Tibial nerve (tissue), 4 donors: ENCODE measurements around the gene ZBTB12. TPM values are rescaled to one million over a fixed set of nuclear protein-coding genes. Genes with fewer than 3 reads are reported as not detected.
A peak's percentile ranks its signal among the peaks of the same experiment; 100 is the strongest.
"Not testable (repeated sequence)": the region's sequence is repeated elsewhere in the genome, so short reads cannot be mapped to it uniquely, and the experiment has no call there.

ENCODE experiments used
- DNase-seq, 2 donors: peaks; one replicate each; pipeline ENCODE4 v3.0.0-alpha.2; 2019; ENCODE audit warnings: low spot score in 2 of 2
- H3K27ac ChIP-seq, 4 donors: fragments of 200-600 bp; sonication (generic) in 3 of 4; one replicate each; pipeline ENCODE4 v1.5.1; 2017 to 2019; ENCODE audit warnings: mild to moderate bottlenecking in 1 of 4
- H3K27me3 ChIP-seq, 2 donors: fragments of 200-600 bp; sonication (generic) in 1 of 2; one replicate each; pipeline versions ENCODE4 v1.5.1 to v1.6.0; 2017 to 2019
- H3K36me3 ChIP-seq, 3 donors: fragments of 200-600 bp; sonication (generic); one replicate each; pipeline ENCODE4 v1.5.1; 2018 to 2019
- H3K4me1 ChIP-seq, 4 donors: fragments of 200-600 bp; sonication (generic) in 3 of 4; one replicate each; pipeline ENCODE4 v1.5.1; 2017 to 2019
- H3K4me3 ChIP-seq, 4 donors: fragments of 200-600 bp; sonication (generic) in 3 of 4; one replicate each; pipeline ENCODE4 v1.5.1; 2017 to 2019; ENCODE audit warnings: mild to moderate bottlenecking in 1 of 4, moderate library complexity in 1 of 4
- H3K9me3 ChIP-seq, 4 donors: fragments of 200-600 bp; sonication (generic) in 3 of 4; one replicate each; pipeline ENCODE4 v1.5.1; 2017 to 2019
- EP300 ChIP-seq, 2 donors: sonication (generic); formaldehyde crosslinking; IDR thresholded peaks; one replicate each; pipeline ENCODE4 v1.6.1; 2017; ENCODE audit warnings: antibody characterized with exemption in 2 of 2, mild to moderate bottlenecking in 1 of 2
- POLR2A ChIP-seq, 2 donors: fragments of 450-650 bp; IDR thresholded peaks; one replicate each; pipeline ENCODE4 v1.6.1; 2017; ENCODE audit warnings: antibody characterized with exemption in 2 of 2, mild to moderate bottlenecking in 2 of 2, moderate library complexity in 2 of 2
- WGBS, 2 donors: methylation state at CpG; one replicate each; pipeline ENCODE4 v1.1.5; 2018; 5-methylcytosine and 5-hydroxymethylcytosine counted together
- total RNA-seq, 4 donors: library from RNA; depleted of rRNA; stranded (reverse); fragments of >200 nt; gene quantifications; one replicate each; pipeline ENCODE4 v1.1.0, GENCODE V29; 2016
- TF ChIP-seq, protein P1 (sequence below), 5 experiments: fragments of 200-600 bp in 3 of 5; fragments of 450-650 bp in 2 of 5; sonication (generic) in 3 of 5; IDR thresholded peaks; one replicate each; pipeline ENCODE4 v1.5.1; 2016 to 2019; ENCODE audit warnings: antibody characterized with exemption in 5 of 5, mild to moderate bottlenecking in 3 of 5, moderate library complexity in 2 of 5

The ZBTB12 gene
- total RNA-seq, 4 donors from 2014 or later = 0.63 to 3.5 (median 2.9) TPM

DNA sequence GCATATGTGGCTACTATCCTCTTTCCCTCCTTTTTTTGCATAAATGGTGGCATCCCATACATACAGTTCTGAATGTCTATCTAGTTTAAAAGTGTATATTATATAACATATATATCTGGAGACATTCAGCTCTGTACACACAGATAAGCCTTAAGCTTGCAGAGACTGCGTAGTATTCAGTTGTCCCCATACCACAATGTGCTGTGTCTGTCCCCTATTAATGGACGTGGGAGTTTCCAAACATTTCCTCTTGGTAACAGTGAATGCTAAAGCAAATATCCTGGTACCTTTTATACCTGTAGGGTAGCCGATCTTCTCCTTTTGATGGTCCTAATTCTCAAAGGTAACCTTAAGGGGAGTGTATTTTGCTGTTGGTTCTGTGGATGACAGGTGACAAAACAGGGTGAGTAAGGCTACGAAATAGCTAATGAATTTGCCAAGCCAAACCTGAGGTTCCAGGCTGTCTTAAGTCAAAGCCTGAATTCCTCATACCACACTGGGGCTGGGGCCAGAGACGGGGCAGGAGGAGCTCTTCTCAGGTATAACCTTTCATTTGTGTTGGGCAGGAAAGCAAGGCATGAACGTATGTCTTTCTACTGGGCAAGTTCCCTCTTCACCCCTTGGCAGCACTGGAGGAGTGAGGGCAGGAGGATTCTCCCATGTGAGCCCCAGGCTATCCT is 17.9 kb upstream of the ZBTB12 start:
- 79 to 84% methylated on average over 6 of the region's 6 CpGs for WGBS, 2 donors
- no peaks in the 10 kb centered on the region for H3K4me1 ChIP-seq
- H3K36me3 ChIP-seq = no peaks in the 10 kb centered on the region
- H3K27ac ChIP-seq = no peak overlapping the region
- H3K27me3 ChIP-seq = no peaks in the 10 kb centered on the region
- no peak overlapping the region for H3K4me3 ChIP-seq
- H3K9me3 ChIP-seq = no peaks in the 10 kb centered on the region
- no peak for DNase-seq
- TF ChIP-seq EP300 (IDR thresholded peaks at IDR 0.05) (no peak), POLR2A (IDR thresholded peaks at IDR 0.05) (no peak)
- TF ChIP-seq, protein P1, sequence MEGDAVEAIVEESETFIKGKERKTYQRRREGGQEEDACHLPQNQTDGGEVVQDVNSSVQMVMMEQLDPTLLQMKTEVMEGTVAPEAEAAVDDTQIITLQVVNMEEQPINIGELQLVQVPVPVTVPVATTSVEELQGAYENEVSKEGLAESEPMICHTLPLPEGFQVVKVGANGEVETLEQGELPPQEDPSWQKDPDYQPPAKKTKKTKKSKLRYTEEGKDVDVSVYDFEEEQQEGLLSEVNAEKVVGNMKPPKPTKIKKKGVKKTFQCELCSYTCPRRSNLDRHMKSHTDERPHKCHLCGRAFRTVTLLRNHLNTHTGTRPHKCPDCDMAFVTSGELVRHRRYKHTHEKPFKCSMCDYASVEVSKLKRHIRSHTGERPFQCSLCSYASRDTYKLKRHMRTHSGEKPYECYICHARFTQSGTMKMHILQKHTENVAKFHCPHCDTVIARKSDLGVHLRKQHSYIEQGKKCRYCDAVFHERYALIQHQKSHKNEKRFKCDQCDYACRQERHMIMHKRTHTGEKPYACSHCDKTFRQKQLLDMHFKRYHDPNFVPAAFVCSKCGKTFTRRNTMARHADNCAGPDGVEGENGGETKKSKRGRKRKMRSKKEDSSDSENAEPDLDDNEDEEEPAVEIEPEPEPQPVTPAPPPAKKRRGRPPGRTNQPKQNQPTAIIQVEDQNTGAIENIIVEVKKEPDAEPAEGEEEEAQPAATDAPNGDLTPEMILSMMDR (IDR thresholded peaks at IDR 0.05) = no peak

DNA sequence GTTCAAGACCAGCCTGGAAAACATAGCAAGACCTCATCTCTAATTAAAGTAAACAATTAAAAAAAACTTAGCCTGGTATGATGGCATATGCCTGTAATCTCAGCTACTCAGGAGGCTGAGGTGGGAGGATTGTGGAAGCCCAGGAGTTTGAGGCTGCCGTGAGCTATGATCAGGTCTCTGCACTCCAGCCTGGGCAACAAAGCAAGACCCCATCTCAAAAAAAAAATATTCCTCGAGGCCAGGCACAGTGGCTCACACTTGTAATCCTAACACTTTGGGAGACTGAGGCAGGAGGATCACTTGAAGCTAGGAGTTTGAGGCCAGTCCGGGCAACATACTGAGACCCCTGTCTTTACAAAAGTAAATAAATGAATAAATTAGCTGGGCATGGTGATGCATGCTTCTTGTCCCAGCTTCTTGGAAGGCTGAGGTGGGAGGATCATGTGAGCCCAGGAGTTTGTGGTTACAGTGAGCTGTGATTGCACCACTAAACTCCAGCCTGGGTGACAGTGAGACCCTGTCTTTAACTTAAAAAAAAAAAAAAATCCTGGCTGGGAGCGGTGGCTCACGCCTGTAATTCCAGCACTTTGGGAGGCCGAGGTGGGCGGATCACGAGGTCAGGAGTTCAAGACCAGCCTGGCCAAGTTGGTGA is 16.3 kb upstream of the ZBTB12 start:
- no peaks in the 10 kb centered on the region for H3K4me1 ChIP-seq
- no peaks in the 10 kb centered on the region for H3K36me3 ChIP-seq
- no peak overlapping the region for H3K27ac ChIP-seq
- no peaks in the 10 kb centered on the region for H3K9me3 ChIP-seq
- TF ChIP-seq EP300 (IDR thresholded peaks at IDR 0.05) (no peak), POLR2A (IDR thresholded peaks at IDR 0.05) (no peak)
- TF ChIP-seq, protein P1 (IDR thresholded peaks at IDR 0.05) = no peak
- 80 to 86% methylated on average over 8 of the region's 8 CpGs for WGBS, 2 donors
- no peaks in the 10 kb centered on the region for H3K27me3 ChIP-seq
- H3K4me3 ChIP-seq = no peak overlapping the region
- DNase-seq = no peak

DNA sequence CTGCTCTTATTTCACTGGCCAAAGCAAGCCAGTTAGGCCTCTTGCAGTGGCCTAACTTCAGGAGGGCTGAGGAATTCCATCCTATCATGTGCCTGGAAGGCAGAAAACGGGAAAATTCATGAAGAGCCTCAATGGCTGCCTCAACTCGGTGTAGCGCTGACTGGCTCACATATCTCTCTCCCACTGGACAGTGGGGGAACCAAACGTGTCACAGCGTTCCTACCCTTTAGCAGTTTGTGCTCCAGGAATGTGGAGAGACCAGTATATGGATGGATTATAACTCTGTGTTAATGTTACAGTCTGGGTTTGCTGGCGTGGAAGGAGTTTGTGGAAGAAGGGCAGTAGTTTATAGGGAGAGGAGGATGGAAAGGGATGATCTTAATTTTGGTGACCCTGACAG is 13.9 kb upstream of the ZBTB12 start:
- Histone ChIP-seq H3K4me3 (no peak overlapping the region), H3K4me1 (peaks cover 0 to 4% (median 0%) of the 10 kb centered on the region in 4 donors), H3K27ac (no peak overlapping the region), H3K9me3 (no peaks in the 10 kb centered on the region), H3K27me3 (no peaks in the 10 kb centered on the region), H3K36me3 (no peaks in the 10 kb centered on the region)
- 77 to 86% methylated on average over 6 of the region's 6 CpGs for WGBS, 2 donors
- DNase-seq = no peak
- TF ChIP-seq POLR2A (IDR thresholded peaks at IDR 0.05) = no peak
- no peak for TF ChIP-seq EP300 (IDR thresholded peaks at IDR 0.05)
- TF ChIP-seq, protein P1 (IDR thresholded peaks at IDR 0.05) = no peak

DNA sequence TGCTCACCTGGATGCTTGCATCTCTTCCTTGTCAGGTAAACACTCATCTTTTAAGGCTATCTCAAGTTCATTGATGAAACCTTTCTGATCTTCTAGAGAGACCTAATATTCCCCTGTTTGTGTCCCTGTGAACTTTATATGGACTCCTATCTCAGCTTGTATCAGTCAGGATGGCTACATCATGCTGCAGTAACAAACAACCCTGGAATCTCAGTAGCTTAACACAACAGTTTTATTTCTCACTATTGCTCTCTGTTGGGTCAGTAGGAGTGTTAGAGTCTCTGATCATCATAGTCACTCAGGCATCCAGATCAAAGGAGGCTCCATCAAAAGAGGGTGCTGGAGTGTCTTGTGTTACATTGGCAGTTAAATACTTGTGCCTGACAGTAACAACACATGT is 13.5 kb upstream of the ZBTB12 start:
- Histone ChIP-seq H3K27me3 (no peaks in the 10 kb centered on the region), H3K9me3 (no peaks in the 10 kb centered on the region), H3K27ac (no peak overlapping the region), H3K36me3 (no peaks in the 10 kb centered on the region), H3K4me3 (no peak overlapping the region), H3K4me1 (peaks cover 0 to 4% (median 0%) of the 10 kb centered on the region in 4 donors)
- TF ChIP-seq EP300 (IDR thresholded peaks at IDR 0.05) = no peak
- TF ChIP-seq, protein P1 (IDR thresholded peaks at IDR 0.05) = no peak
- no peak for TF ChIP-seq POLR2A (IDR thresholded peaks at IDR 0.05)
- no peak for DNase-seq

DNA sequence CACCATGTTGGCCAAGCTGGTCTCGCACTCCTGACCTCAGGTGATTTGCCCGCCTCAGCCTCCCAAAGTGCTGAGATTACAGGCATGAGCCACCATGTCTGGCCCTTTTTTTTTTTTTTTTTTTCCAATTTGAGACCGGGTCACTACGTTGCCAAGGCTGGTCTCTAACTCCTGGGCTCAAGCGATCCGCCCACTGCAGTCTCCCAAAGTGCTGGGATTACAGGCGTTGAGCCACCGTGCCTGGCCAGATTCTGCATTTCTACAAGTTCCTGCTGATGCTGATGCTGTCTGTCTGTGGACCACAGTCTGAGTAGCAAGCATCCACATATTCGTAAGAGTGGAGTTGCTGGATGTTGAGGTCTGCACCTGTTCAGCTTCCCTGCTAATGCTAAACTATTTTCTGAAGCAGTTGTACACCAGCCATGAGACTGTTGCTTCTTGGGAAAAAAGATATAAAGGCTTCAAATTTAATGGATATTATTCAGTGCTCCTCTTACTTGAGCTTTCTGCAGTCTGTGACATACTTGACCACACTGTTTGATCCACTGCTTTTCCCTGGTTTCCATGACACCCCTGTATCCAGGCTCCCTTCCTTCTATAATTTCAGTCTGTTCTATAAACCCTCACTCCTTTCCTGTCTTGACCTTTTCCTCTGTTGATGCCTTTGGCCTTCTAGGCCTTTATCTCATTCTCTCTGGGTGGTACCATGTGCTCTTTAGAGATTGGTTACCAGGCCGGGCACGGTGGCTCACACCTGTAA is 10.1 kb upstream of the ZBTB12 start:
- Histone ChIP-seq H3K9me3 (no peaks in the 10 kb centered on the region), H3K4me1 (peaks cover 0 to 4% (median 0%) of the 10 kb centered on the region in 4 donors), H3K36me3 (no peaks in the 10 kb centered on the region), H3K27ac (peak overlapping the region in 1 of 4 donors; percentile 46), H3K4me3 (no peak overlapping the region), H3K27me3 (no peaks in the 10 kb centered on the region)
- TF ChIP-seq, protein P1 (IDR thresholded peaks at IDR 0.05) = no peak
- TF ChIP-seq EP300 (IDR thresholded peaks at IDR 0.05) (no peak), POLR2A (IDR thresholded peaks at IDR 0.05) (no peak)
- DNase-seq = no peak
- WGBS, 2 donors = 73 to 79% methylated on average over 11 of the region's 11 CpGs

DNA sequence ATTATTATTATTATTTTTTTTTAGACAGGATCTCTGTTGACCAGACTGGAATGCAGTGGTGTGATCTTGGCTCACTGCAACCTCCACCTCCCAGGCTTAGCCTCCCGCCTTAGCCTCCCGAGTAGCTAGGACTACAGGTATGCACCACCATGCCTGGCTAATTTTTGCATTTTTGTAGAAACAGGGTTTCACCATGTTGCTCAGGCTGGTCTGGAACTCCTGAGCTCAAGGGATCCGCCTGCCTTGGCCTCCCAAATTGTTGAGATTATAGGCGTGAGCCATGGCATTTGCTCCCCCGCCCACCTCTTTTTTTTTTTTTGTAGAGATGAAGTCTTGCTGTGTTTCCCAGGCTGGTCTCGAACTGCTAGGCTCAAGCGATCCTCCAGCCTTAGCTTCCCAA is 7.4 kb upstream of the ZBTB12 start:
- not testable (repeated sequence) for H3K27ac ChIP-seq, H3K27me3 ChIP-seq, H3K4me3 ChIP-seq, DNase-seq, H3K36me3 ChIP-seq, H3K4me1 ChIP-seq, H3K9me3 ChIP-seq
- WGBS, 2 donors = 65 to 74% methylated on average over 7 of the region's 7 CpGs
